GM18502 (cell line): Measurements from ENCODE around the gene TRABD2B.

Experiments
- ATAC-seq: cut with Tn5 transposase; IDR thresholded peaks from one replicate; pipeline ENCODE4 v1.9.1; 2021; ENCODE audit warnings: mild to moderate bottlenecking; ENCODE audit not compliant: unreplicated experiment, poor library complexity

TRABD2B gene

DNA sequence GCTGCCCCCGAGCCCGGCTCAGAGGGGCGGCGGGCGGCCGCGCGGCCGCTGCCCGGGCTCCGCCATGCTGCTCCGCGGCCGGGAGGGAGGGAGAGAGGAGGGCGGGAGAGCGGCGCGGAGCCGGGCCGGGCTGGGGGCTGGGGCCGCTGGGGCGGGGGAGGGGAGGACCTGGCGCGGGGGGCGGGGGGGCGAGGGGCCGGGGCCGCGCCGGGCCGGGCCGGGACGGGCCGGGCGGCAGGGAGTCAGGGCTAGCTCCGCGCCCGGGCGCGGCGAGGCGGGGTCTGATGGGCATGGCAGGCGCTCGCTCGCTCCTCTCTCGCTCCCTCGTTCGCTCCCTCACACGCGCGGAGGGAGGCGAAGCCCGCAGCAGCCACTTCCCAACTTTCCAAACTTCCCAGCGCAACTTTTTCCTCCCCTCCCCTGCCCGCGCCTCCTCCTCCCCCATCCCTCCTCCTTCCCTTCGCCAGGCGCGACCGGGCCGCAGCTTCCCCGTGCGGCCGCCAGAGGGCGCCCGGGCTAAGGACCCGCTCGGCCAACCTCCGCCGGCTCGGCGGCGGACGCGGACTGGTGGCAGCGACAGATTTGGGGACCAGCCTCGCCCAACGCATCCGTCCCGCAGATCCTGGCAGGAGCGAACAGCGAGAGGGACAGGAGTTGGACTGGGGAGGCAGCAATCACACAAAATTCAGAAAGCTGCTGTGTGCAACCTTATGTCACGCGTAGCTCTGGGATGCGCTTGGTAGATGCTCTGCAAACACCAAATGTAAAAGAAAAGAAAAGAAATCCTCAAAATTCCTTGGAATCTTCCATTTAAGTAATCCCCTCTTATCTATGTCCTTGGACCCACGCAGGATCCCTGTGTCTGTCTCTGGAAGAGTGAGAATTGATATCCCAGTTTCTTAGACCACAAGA, at the start of gene TRABD2B:
TRABD2B (minus strand) TSS at position 97 of the 912 bp plus-strand sequence.
- peak; percentile 87 for ATAC-seq

DNA sequence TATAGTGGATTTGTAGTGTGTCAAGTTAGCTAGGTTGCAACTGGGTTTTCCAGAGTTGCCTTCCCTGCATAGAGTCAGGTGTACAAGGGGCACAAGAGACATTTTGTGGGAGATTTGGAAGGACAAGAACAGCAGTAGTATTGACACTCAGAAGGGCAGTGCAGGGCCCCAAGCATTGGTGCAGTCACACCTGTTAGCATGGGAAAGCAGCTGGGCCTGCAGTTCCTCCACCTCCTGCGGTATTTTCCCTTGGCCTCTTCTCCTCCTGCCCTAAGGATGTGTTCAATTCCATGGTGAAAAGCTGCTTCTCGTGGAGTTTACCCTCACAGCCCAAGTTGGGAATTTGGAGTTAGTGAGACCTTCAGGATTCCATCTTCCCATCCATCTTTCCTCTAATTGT, 47.1 kb upstream of the TRABD2B start:
- no peak for ATAC-seq

DNA sequence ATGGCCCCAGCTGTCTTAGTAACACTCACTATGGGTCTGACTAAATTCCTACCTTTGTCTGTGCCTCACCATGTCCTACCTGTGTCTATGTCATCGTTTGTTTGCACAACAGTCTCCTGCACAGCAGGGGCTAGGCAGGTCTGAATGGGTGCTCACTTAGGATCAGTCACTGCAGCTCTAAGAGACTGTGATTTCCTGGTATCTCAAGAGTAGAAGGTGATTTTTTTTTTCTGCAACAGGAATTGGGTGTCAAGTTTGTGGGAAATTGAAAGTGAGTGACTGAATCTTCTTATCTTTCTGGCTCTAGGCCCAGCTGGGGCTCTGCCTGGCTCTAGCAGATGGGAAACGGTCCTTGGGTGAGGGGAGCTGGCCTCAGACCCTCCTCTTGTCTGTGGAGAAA, 46.4 kb upstream of the TRABD2B start:
- ATAC-seq = no peak

DNA sequence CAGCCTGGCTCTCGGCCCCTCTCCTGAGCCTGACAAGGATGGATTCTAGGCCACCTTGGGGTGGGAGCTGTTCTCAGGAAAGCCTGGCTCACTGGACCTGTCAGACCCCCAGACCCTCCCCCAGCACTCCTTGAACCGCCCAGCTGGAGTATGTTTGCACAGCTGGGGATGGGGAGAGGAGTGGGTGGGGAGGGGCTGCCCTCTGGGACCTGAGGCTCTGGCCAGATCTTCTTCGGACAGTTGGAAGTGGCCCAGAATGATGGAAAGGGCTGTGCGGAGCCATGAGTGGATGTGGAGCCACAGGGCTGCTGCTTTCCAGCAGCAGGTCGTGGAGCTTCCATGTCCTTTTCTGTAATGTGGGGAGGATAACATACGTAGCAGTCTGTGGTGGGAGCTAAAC, 43.0 kb upstream of the TRABD2B start:
- ATAC-seq = no peak

DNA sequence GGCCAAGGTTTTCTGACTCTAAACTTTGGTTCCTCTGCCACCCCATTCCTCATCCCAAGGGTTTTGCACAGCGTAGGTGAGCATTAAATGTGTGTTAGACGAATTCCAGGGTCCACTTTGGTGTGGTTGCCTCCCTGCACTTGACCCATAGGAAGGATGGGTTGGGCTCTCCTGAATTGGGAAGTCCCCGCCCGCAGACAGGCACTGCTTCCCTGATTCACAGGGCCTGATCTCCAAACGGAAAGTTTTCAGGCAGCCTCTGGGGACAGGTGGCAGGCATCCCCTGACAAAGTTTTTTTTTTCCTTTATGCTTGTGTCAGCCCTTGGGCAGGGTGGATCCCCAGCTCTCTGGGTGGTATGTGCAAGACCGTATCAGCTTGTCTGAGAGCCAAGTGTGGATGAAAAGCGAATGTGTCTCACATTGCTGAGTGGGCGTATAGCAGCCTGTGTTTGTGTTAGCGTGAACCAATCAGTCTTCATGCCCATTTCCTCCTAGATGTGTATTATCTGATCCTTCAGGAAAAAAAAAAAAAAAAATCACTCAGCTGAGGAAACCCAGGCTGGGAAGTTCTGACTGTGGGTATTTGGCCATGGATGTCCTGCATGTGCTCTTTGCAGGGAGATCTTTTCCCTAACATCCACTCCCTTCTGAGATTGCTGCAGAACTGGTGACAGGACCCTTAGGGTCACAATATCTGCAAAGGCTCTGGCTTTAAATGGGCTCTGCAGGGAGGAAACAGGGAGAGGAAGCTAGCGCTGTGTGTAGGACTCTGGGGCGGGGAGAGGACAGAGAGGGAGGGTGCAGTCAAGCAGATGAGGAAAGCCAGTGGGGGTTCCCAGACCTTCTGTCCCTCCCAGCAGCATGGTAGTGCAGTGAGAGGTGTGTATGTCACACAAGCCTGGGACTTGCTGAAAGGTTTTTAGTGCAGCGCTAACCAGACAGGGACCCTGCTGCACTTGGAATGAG, 42.2 kb upstream of the TRABD2B start:
- peak; percentile 84 for ATAC-seq

DNA sequence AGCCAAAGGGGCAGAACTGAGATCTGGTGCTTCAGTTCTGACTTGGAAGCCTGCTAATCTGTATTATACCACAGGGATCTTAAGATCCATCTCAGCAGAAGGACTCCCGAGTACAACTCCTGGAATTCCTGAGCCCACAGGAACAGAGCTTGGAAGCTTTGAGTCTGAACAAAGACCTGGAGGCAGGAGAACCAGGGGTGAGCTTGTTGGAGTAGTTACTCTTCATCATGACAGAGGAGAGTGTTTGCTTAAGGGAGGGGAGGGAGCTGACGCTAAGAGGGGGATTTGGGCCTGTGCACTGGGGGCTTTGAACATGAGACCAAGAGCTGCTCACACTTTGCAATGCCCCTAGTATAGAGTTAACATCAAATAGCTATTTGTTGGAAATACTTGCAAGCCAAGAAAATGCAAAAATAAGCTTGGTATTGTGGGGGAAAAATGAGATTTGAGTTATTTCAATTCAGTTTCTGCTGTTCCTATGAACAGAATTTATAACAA, 41.1 kb upstream of the TRABD2B start:
- ATAC-seq = no peak

DNA sequence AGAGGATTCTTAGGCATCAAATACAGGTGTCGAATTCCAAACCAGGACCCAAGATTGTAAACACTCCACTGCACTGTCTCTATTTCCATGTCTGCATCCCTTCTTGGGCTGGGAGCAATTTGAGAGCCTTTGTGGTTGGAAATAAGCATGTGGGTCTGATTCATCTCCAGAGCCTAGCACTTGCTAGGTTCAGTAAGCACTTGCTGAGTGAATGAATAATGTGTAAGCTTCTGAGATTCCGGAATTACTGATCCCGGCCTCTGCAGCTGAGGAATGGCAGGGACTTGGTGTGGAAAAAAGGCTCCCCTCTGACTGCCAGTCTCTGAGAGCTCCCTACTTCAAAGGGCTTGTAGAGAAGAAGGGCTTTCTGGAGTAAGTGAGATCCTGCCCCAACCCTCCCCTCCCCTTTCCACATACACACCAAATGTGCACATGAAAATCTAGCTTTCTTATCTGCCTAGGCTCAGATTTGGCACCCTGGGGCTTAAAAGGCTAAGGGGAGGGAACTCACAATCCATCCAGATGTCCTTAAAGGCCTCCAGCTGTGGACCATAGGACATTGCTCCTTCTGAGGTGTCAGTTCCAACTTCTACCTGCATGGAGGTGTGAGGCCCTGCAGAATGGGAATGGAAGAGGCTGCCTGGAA, 39.6 kb upstream of the TRABD2B start:
- no peak for ATAC-seq

DNA sequence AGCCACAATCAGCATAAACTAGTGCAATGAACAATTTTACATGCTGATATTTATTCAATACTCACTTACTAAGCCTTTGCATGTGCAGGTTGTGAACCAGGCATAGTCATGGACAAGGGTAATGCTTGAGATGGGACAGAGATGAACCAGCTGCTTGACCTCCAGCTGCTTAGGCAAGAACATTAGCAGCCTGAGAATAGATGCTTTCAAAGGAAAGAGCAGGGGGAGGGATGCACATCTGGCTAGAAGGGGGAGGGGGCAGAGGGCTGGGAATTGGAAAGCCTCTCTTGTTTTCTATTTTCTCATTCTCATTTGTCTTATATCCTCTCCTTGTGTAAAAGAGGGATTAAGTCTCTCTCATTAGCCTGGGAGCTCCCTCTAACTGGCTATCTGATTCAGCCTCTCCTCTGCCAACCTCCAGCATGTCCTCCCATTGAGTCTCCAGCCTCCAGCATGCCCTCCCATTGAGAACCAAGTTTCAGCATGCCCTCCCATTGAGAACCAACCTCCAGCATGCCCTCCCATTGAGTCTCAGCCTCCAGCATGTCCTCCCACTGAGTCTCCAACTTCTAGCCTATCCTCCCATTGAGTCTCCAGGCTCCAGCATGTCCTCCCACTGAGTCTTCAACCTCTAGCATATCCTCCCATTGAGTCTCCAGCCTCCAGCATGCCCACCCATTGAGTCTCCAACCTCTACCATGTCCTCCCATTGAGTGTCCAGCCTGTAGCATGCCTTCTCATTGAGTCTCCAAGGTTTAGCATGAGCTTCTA, 38.4 kb upstream of the TRABD2B start:
- no peak for ATAC-seq

DNA sequence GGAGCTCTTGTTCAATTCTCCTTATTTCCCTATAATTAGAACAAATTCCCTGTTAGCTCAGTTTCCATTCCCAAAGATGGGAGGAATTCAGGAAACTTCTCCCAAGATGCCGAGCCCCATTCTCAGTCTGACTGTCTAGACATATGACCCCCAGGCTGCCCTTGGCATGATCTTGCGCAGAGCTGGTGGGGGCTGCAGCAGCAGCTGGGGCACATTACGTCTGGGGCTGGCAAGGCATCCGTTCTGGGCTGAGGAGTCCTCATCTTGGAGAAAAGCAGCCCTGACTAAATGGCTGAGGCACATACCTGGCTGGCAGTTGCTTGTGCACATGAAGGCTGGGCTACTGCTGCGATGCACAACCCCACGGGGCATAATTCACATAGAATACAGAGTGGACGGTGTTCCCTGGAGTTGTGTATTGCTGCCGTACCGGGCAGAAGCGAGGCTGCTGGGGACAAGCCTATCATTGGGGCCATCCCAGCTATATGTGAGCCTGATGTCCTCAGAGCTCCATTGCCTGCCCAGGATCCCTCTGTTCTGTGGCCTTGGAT, 36.4 kb upstream of the TRABD2B start:
- no peak for ATAC-seq

DNA sequence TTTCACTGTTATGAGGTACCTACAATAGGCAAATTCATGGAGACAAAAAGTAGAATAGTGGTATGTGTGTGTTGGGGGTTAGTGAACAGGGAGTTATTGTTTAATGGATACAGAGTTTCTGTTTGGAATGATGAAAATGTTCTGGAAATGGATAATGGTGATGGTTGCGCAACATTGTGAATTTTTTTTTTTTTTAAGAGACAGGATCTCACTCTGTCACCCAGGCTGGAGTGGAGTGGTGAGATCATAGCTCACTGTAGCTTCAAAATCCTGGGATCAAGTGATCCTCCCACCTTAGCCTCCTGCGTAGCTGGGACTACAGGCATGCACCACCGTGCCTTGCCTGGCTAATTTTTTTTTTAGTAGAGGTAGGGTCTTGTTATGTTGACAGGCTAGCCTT, 34.5 kb upstream of the TRABD2B start:
- ATAC-seq = no peak

DNA sequence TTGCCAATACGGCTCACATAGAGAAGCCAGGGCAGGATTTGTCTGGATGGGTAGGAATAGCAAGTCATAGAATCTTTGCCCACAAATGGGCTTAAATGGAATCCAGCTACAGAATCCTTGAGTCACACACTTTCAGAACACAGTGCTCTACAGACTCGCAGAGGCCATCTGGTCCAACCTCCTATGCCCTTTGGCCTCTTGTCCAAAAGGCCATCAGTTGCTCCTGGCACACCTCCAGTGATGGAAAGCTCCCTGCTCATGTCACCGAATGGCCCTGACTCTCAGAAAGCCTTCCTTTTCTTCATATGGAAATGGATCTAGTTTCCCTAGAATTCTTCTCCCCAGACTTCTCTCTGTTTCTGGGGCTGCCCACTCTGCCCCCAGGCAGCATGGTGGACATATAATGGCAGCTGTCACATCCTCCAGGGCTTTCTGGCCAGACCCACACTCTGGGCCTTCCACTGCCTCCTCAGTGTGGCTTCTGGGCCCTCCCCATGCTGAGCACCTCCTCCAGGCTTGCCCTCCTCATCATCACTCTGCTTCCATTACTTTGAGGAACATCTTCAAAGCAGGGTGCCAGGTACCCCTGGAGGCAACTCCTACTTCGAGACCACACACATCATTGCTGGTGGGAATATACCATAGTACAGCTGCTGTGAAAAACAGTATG, 33.6 kb upstream of the TRABD2B start:
- no peak for ATAC-seq

DNA sequence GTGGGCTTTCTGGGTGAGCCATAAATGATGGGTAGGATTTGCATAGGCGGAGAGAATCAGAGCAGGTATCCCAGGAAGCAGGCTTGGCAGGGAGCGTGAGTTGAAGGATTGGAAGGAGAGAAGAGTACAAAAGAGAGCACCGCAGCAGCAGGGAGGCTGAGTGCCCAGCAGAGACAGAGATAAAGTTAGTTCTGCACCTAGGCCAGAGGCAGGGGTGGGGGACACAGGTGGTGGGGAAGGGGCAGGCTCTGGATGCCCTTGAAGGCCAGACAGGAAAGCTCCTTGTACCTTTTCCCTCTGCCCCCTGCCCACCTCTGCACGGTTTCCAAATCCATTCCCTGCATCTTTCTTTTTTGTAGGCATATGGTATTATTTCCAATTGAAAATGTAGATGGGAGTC, 33.0 kb upstream of the TRABD2B start:
- no peak for ATAC-seq

DNA sequence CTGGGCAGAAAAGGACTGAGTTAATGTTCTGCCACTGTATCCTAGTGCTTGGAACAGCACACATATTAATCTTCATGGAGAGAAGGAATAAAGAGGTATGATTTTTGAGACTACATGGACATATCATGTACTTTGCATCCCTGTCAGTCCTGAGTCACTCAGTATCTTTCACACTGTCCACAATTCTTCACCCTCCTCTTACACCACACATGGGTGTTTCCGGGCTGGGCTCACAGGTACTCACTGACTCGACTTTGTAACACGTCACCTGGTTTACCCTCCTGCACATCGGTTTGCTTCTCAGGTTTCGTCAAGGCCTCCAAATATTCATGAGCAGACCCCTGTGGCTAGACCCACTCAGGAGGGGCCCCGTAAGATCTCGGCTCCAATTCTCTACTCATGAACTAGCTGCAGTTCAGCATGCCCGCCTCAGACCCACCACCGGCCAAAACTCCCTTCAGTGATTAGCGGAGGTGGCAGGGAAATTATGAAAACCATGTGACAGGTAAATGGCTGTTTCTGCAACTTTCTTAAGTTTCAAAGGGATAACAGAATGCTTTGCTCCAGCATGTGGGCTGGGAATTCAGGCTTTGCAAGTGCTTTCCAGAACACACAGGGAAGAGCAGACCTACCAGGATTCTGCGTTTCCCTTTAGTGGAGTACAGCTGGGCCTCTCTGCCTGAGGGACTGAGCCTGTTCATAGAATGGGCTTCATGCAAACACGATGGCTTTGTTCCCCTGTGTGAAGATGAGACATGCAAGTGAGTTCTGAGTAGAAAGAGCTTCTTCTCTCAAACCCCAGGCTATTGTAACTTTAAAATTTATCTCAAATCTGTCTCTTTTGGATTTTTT, 31.3 kb upstream of the TRABD2B start:
- no peak for ATAC-seq

DNA sequence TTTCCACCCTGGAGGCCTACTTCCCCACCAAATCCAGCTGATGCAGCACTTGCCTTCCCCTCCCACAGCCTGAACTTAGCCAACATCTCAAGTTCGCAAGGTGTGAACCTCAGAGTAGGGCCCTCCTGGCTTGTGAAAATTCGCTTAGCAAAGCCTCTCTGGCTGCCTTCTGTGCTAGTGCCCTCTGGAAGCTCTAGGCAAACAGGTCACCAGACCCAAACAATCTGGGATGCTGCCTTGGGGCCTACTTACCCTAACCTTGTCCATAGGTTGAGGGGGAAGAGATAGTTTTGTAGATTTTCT, 30.3 kb upstream of the TRABD2B start:
- ATAC-seq = no peak

DNA sequence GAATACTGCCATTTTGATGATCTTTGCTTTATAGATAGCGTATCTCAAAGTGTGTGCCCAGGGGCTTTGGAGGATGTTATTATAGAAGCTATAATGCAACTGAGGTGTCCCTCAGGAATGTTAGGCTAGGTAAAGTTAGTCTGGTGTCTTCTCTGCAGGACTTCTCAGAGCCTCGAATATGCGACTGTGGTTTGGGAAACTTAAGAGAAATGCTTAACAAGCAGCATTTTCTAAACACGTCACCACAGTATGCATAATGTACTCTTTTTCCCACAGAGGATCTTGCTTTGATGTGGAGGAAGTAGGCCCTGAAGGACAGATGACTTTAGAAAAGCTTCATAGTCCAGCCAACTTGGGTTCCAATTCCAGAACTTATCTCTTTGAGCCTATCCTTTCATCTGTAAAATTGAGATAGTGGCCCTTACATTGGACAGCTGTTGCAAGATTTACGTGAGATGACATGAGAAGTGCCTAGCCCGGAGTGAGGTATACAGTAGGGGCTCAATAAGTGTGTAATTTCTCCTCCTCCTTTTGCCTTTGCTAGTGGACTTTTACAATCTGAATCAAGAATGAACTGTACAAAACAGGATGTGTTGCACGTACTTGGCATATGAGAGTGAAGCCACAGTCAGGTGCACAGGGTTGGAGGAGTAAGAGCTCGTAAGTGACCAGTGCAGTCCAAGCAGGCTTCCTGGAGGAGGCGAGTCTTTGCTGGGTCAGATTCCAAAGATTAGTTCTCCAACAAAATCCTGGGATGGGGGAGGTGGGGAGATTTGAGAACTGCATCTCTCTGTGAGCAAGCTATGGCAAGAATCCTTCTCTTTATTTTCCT, 29.7 kb upstream of the TRABD2B start:
- ATAC-seq = no peak

DNA sequence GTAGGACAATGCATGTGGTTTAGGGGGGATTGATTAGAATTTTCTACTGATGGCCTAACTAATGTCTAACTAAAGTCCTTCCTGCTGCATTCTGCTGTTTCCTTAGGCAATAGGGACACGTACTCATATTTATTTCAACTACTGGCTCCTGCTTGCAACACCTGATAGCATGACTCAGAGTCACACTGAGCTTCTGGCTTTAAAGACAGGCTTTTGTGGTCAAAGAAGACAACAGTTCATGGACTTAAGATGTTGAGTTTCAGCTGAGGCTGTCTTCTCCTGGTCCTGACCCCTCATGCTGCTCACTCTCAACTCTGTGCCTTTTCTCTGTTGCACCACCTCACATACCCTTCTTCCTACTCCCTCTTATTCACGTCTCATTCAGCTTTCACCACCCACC, 29.1 kb upstream of the TRABD2B start:
- ATAC-seq = no peak

DNA sequence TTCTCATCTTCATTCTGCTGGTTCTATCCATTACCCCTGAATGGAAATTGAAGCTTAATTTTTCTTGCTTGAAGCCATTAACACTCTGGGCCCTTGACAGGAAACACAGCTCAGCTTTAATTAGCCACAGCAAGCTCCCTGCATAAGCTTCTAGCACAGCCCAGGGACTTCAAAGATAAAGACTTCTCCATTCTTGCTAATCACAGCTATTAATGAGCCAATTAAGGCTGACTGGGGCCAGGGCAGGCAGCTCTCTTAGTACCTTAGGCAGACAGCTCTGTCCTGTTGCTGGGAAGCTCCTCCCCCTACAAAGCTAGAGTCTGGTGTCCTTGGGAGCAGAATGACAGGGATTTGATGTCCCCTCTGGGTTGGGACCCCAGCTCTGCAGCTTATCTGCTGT, 27.9 kb upstream of the TRABD2B start:
- no peak for ATAC-seq
